GM12875 (cell line): ENCODE data around the gene TMEM161A.

ENCODE experiments used
- H3K4me3 ChIP-seq: one replicate; pipeline ENCODE4 v1.5.1; 2011; ENCODE audit warnings: low read depth, low read length, control low read depth
- TF ChIP-seq, protein P1 (sequence below): IDR thresholded peaks from 2 replicates; pipeline ENCODE4 v1.5.1; 2011; ENCODE audit warnings: low read depth, mild to moderate bottlenecking, control low read depth, inconsistent platforms, low read length, moderate library complexity, borderline replicate concordance; ENCODE audit not compliant: insufficient read depth

The TMEM161A gene

DNA sequence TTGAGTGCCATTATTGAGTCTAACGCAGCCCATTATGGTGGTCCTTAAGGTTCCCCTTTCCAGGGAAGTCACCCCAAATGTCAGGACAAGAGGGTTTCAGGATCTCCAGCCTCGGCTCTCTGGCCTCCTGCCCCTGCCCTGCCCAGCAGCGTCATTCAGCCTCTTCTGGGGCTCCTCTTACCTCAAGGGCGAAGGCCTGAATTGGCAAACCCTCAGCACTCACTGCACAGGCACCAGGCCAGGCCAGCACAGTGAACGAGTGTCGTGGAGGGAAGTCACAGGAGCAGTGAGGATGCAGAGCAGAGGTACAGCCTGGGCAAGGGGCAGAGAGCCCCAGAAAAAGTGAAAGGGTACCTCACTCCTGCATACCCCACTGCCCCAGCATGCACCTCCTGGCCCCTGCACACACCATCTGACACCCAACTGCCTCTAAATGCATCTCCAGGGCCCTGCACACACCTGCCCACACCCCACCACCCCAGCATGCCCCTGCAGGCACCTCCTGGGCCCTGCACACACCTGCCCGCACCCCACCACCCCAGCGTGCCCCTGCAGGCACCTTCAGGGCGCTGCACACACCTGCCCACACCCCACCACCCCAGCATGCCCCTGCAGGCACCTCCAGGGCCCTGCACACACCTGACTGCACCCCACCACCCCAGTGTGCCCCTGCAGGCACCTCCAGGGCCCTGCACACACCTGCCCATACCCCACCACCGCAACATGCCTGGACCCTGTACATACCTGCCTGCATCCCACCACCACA lies 54.7 kb downstream of the TMEM161A start:
- H3K4me3 ChIP-seq, result no peak overlapping the region
- TF ChIP-seq, protein P1, sequence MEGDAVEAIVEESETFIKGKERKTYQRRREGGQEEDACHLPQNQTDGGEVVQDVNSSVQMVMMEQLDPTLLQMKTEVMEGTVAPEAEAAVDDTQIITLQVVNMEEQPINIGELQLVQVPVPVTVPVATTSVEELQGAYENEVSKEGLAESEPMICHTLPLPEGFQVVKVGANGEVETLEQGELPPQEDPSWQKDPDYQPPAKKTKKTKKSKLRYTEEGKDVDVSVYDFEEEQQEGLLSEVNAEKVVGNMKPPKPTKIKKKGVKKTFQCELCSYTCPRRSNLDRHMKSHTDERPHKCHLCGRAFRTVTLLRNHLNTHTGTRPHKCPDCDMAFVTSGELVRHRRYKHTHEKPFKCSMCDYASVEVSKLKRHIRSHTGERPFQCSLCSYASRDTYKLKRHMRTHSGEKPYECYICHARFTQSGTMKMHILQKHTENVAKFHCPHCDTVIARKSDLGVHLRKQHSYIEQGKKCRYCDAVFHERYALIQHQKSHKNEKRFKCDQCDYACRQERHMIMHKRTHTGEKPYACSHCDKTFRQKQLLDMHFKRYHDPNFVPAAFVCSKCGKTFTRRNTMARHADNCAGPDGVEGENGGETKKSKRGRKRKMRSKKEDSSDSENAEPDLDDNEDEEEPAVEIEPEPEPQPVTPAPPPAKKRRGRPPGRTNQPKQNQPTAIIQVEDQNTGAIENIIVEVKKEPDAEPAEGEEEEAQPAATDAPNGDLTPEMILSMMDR, result no peak

DNA sequence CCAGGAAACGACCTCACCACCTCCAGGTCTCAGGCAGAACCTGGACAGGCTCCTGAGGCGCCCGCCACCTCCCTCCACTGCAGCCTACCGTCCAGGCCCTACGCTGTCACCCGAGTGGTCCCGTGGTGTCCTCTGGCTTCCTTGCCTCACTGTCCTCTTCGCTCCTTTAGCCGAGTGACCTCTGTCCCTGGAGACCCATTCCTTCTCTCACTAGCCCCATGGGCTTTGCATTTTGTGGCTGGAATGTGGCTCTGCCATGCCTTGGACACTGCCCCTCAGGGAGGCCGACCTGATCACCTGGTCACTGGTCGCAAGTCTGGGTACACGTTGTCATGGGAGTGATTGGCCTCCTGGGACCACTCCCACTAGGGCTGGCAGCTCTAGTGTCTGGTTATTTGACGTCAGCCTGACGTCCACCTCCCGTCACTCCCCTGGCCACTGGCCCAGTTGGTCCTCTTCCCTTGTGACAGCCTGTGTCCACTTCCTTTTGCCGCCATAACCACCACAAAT lies 56.6 kb downstream of the TMEM161A start:
- TF ChIP-seq, protein P1, result no peak
- no peak overlapping the region for H3K4me3 ChIP-seq

DNA sequence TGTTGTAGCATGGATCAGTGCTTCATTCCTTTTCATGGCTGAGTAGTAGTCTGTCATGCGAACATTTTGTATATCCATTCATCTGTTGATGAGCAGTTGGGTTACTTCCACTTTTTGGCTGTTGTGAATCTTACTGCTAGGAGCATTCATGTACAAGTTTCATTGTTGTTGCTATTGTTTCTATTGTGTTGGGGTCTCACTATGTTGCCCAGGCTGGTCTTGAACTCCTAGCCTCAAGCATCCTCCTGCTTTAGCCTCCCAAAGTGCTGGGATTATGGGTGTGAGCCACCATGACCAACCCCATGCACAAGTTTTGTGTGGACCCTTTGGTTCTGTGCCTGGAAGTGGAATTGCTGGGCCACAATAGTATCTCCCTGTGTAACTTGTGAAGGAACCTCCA lies 58.7 kb downstream of the TMEM161A start:
- TF ChIP-seq, protein P1, result no peak
- no peak overlapping the region for H3K4me3 ChIP-seq

DNA sequence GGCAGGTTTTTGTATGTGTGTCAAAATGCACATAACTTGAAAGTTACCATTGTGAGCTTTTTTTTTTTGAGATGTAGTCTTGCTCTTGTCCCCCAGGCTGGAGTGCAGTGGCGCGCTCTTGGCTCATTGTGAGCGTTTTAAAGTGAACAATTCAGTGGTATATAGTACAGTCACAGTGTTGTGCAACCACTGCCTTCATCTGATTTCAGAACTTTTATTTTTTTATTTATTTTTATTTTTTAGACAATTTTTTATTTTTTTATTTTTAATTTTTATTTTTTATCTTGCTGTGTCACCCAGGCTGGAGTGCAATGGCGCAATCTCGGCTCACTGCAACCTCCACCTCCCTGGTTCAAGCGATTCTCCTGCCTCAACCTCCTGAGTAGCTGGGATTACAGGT lies 59.5 kb downstream of the TMEM161A start:
- H3K4me3 ChIP-seq, result no peak overlapping the region
- TF ChIP-seq, protein P1, result no peak

DNA sequence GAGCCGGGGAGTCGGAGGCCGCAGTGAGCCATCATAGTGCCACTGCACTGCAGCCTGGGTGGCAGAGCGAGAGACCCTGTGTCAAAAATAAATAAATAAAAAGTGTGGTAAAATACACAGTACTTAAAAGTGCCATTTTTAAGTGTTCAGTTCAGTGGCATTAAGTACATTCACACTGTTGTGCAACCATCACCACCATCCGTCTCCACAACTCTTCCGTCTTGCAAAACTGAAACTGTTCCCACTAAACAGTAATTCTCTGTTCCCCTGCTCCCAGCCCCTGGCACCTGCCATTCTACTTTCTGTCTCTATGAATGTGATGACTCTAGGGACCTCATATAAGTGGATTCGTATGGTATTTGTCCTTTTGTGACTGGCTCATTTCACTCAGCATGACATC lies 61.2 kb downstream of the TMEM161A start:
- no peak overlapping the region for H3K4me3 ChIP-seq
- TF ChIP-seq, protein P1, result no peak

DNA sequence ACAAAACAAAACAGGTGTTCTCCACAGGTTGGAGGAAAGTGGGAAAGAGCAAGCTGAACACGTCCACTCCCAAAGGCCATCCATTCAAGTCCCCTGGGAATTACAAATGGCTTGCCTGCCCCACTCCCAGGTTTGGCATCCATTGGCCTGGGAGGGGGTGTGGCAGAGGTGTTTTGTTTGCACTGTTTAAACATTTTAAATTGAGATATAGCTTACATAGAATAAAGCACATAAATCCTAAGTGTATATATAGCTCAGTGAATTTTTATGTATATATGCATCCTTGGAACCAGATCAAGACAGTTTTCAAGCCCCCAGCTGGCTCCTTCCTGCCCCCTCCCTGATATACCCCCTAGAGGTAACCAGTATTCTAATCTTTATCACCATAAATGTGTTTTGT lies 61.8 kb downstream of the TMEM161A start:
- H3K4me3 ChIP-seq, result no peak overlapping the region
- TF ChIP-seq, protein P1, result no peak

DNA sequence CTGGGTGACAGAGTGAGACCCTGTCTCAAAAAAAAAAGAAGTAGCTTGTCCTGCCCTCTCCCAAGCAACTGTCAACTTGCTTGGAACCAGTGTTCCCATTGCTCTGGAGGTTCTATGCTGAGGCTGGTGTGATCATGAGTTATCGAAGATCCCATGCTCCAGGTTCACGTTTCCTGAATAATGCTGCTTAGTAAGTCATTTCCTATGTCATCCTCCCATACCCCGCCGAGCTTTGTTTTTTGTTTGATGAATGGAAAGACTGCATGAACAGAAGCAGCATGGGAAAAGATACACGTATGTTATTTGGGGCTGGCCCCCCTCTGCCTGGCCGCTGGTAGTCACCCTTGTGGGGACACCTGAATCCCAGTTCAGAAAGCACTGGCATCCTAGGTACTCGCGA lies 63.2 kb downstream of the TMEM161A start:
- TF ChIP-seq, protein P1, result no peak
- no peak overlapping the region for H3K4me3 ChIP-seq
